ENCODE measurements around the gene ADM5.

GRCh38 chr19:49665351-49666119, 23.9 kb upstream of the ADM5 start, which contains the start of the genes BCL2L12 and IRF3:
- TF ChIP-seq CTCF (IDR thresholded peaks at IDR 0.05) (no peak), SIN3A (IDR thresholded peaks at IDR 0.05; ENCODE audit: borderline replicate concordance, low read depth, low read length) (peak; percentile 91), ZBTB33 (IDR thresholded peaks at IDR 0.05; ENCODE audit: borderline replicate concordance, low read depth) (no peak), RFX5 (IDR thresholded peaks at IDR 0.05; ENCODE audit: low read length) (no peak), TEAD4 (IDR thresholded peaks at IDR 0.05; ENCODE audit: borderline replicate concordance, insufficient read depth) (no peak), MAX (IDR thresholded peaks at IDR 0.05; ENCODE audit: low read depth) (no peak; the same call in 1 of the 2 replicates), POLR2AphosphoS5 (IDR thresholded peaks at IDR 0.05; ENCODE audit: low read depth, low read length) (peak; percentile 80), YY1 (IDR thresholded peaks at IDR 0.05; ENCODE audit: low read depth) (no peak), ELF1 (IDR thresholded peaks at IDR 0.05) (peak; percentile 67), JUND (IDR thresholded peaks at IDR 0.05) (no peak), EP300 (IDR thresholded peaks at IDR 0.05; ENCODE audit: borderline replicate concordance in 1 of 2, low read depth in 1 of 2, low read length in 1 of 2) (no peak), USF2 (IDR thresholded peaks at IDR 0.05; ENCODE audit: borderline replicate concordance, low read depth, low read length) (no peak), TCF12 (IDR thresholded peaks at IDR 0.05) (no peak)
